Brain microvascular endothelial cell (primary cell): Measurements from ENCODE around the gene ZCCHC14.
"Not testable (repeated sequence)": the region's sequence is repeated elsewhere in the genome, so short reads cannot be mapped to it uniquely, and the experiment has no call there.

Experiments used
- DNase-seq: peaks from one replicate; pipeline ENCODE4 v3.0.0-alpha.2; 2020
- H3K27ac ChIP-seq: fragments of 250-450 bp; sonication (Bioruptor Pico); 2 replicates; pipeline ENCODE4 v1.5.1; 2020; ENCODE audit warnings: mild to moderate bottlenecking, moderate library complexity
- H3K27me3 ChIP-seq: fragments of 250-450 bp; sonication (Bioruptor Pico); replicated peaks from 2 replicates; pipeline ENCODE4 v1.5.1; 2020; ENCODE audit warnings: mild to moderate bottlenecking
- H3K36me3 ChIP-seq: fragments of 250-450 bp; sonication (Bioruptor Pico); replicated peaks from 2 replicates; pipeline ENCODE4 v1.5.1; 2020; ENCODE audit warnings: mild to moderate bottlenecking
- H3K4me3 ChIP-seq: 2 replicates; pipeline ENCODE4 v1.5.1; 2011; ENCODE audit warnings: low read depth, mild to moderate bottlenecking, control low read depth, low read length, moderate library complexity
- in situ Hi-C: cut with HindIII; loops from 2 replicates; pipeline ENCODE4 v1.10.0; 2017; ENCODE audit warnings: low sequenced_read_pairs, low pct_ligation_motif_present
- TF ChIP-seq, protein P1 (sequence below): IDR thresholded peaks from 2 replicates; pipeline ENCODE4 v1.5.1; 2011; ENCODE audit warnings: low read depth, mild to moderate bottlenecking, moderate library complexity, low read length, control low read depth, inconsistent platforms; ENCODE audit errors: missing control alignments

Gene ZCCHC14

DNA sequence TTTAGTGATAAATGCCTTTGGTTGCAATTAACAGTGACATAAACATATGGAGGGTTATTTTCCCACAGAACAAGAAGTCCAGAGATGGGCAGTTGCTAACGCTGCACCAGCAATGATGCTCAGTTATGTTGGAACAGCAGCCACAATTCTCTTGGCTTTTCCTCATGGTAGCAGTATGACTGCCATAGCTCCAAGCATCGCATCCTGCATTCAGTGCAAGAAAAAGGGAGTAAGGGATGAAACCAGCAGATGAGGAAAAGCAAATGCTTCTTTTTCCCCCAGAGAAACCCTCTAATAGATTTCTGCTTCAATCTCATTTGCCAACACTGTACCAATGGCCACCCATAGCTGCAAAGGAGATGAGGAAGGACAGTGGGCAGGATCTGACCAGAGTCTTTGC lies 13.0 kb upstream of the ZCCHC14 start:
- in situ Hi-C loops: no loop called here
- H3K36me3 ChIP-seq: no peaks in the 10 kb centered on the region
- H3K27me3 ChIP-seq: no peaks in the 10 kb centered on the region
- H3K4me3 ChIP-seq: no peak overlapping the region
- DNase-seq: no peak
- TF ChIP-seq, protein P1, sequence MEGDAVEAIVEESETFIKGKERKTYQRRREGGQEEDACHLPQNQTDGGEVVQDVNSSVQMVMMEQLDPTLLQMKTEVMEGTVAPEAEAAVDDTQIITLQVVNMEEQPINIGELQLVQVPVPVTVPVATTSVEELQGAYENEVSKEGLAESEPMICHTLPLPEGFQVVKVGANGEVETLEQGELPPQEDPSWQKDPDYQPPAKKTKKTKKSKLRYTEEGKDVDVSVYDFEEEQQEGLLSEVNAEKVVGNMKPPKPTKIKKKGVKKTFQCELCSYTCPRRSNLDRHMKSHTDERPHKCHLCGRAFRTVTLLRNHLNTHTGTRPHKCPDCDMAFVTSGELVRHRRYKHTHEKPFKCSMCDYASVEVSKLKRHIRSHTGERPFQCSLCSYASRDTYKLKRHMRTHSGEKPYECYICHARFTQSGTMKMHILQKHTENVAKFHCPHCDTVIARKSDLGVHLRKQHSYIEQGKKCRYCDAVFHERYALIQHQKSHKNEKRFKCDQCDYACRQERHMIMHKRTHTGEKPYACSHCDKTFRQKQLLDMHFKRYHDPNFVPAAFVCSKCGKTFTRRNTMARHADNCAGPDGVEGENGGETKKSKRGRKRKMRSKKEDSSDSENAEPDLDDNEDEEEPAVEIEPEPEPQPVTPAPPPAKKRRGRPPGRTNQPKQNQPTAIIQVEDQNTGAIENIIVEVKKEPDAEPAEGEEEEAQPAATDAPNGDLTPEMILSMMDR: no peak
- H3K27ac ChIP-seq: no peak overlapping the region

DNA sequence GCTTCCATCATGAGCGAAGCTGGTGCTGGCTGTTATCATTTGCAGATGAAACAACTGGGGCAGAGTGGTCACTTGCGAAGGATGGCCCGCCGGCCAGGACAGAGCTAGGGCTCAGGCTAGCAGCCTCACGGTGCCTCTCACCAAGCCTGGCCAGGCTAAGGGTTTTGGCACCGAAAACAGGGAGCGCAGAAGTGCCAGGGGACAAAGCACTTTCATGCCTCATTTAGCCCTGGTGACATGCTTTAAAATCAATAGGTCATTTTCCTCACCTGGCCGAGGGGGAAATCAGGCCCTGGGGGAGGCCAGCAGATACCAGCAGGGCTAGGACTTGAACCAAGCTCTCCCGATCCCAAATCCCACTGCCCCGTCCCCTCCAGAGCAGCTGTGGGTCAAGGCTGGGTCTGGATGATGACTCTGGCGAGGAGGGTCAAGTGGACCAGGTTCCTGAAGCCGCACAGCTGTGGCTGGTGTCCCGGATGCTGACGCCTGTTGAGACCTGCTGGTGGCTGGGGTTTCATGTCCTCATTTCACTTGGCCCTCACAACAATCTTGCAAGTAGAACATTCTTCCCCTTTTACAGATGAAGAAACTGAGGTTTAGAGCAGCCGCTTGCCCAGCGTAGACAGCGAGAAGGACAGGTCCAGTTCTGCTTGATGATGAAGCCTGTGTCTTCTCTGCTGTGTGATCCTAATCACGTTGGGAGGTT lies 10.6 kb upstream of the ZCCHC14 start:
- DNase-seq, H3K27me3 ChIP-seq, H3K27ac ChIP-seq, H3K36me3 ChIP-seq, in situ Hi-C loops, H3K4me3 ChIP-seq: not testable (repeated sequence)

DNA sequence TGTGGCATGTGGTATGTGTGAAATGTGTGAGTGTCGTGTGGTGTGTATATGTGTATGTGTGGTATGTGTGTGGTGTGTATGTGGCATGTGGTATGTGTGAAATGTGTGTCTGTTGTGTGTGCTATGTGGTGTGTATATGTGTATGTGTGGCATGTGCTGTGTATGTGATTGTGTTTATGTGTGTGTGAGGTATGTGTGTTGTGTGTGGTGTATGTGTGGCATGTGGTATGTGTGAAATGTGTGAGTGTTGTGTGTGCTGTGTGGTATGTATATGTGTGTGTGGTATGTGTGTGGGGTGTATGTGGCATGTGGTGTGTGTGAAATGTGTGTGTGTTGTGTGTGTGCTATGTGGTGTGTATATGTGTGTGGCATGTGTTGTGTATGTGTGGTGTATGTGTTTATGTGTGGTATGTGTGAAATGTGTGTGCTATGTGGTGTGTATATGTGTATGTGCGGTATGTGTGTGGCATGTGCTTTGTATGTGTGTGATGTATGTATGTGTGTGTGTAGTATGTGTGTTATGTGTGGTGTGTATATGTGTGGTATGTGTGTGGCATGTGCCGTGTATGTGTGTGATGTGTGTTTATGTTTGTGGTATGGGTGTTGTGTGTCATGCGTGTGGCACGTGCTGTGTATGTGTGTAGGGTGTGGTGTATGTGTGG lies 9.6 kb upstream of the ZCCHC14 start:
- TF ChIP-seq, protein P1: no peak
- Histone ChIP-seq H3K27ac (no peak overlapping the region), H3K27me3 (no peaks in the 10 kb centered on the region), H3K4me3 (no peak overlapping the region), H3K36me3 (no peaks in the 10 kb centered on the region)
- no peak for DNase-seq
- in situ Hi-C loops: no loop called here

DNA sequence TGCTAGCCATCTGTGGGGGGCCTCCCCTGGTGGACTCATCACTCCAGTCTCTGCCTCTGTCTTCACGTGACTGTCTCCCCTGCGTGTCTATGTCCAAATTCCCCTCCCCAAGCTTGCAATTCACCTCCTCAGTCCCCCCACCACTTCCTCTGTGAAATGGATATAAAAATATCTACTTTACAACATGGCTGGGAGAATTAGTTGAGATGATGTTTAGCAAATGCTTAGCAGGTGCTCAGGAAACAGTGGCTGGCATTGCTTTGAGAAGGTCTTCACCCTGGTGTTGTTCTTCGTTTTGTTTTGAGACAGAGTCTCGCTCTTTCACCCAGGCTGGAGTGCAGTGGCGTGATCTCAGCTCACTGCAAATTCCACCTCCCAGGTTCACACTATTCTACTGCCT lies 8.3 kb upstream of the ZCCHC14 start:
- no peaks in the 10 kb centered on the region for H3K27me3 ChIP-seq
- TF ChIP-seq, protein P1: no peak
- no peak overlapping the region for H3K4me3 ChIP-seq
- no peaks in the 10 kb centered on the region for H3K36me3 ChIP-seq
- no peak for DNase-seq
- in situ Hi-C loops: no loop called here
- no peak overlapping the region for H3K27ac ChIP-seq

DNA sequence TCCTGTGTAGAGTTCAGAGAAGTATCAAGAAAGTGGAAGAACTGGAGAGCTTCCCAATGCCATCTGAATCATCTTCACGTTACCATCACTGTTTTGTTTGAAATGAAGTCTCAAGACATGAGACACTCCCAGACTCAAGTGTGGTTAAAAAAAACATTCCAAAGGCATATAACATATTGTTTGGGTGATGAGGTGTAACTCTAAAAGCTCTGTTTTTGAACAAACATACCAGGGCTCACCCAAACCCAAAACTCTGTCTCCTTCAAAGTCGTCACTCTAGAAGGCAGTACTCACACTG lies 6.3 kb upstream of the ZCCHC14 start:
- peak; percentile 78 for DNase-seq
- no peak overlapping the region for H3K4me3 ChIP-seq
- TF ChIP-seq, protein P1: no peak
- in situ Hi-C loops: no loop called here
- H3K27me3 ChIP-seq: no peaks in the 10 kb centered on the region
- H3K27ac ChIP-seq: peak overlapping the region; percentile 56
- H3K36me3 ChIP-seq: no peaks in the 10 kb centered on the region

DNA sequence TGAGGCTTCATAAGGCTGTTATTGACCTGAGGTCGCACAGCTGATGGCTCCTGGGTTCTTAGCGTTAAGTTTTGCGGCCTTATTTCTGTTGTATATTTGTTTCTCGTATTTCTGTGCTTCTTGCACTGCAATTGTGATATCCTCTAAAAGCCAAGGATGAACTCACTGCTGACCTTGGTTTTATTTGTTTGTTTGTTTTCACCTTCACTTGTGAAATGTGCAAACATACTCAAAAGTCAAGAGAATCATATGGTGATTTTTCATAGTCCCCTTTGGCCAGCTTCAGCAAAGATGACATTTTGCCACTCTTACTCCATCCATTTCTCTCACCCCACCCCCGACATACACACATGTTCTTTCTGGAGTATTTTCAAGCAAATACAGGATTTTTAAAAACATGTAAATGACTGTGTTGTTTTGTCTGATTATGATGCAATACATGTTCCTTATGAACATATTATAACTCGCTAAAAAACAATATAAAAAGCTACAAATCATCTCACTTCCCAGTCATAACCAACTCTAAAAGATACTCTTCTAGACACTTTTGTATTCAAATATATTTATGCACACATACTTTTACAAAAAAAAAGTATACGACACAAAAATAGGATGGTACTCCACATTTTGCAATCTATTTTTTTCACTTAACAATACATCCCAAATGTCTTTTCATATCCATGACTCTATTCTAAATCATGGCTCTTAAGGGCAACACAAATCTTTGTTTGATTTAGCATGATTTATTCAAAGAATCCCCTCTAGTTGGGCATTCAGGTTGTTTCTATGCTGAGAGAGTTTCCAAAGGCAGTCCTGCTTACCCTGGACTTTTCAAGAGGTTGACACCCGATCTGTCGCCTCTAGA lies 5.7 kb upstream of the ZCCHC14 start:
- TF ChIP-seq, protein P1: no peak
- in situ Hi-C loops: no loop called here
- H3K27ac ChIP-seq: peak overlapping the region; percentile 48

DNA sequence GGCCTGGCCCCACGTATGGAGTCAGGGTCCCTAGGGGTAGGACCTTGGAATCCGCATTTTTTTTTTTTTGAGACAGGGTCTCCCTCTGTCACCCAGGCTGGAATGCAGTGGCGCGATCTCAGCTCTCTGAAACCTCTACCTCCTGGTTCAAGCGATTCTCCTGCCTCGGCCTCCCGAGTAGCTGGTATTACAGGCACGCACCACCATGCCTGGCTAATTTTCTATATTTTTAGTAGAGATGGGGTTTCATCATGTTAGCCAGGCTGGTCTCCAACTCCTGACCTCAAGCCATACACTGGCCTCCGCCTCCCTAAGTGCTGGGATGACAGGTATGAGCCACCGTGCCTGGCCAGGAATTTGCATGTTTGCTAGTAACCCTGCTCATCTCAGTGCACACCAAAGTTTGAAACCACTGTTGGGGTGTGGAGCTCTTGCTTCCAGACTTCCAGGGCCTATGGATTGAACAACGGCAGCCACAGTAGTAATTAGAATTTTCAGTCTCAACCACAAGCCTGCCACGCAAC lies 5.0 kb upstream of the ZCCHC14 start:
- in situ Hi-C loops, DNase-seq, H3K36me3 ChIP-seq, H3K27me3 ChIP-seq, H3K27ac ChIP-seq, H3K4me3 ChIP-seq: not testable (repeated sequence)

More for the DNA sequence above, 5.7 kb upstream of the ZCCHC14 start:
- Histone ChIP-seq H3K36me3 (no peaks in the 10 kb centered on the region), H3K27me3 (no peaks in the 10 kb centered on the region), H3K4me3 (no peak overlapping the region)
- no peak for DNase-seq

DNA sequence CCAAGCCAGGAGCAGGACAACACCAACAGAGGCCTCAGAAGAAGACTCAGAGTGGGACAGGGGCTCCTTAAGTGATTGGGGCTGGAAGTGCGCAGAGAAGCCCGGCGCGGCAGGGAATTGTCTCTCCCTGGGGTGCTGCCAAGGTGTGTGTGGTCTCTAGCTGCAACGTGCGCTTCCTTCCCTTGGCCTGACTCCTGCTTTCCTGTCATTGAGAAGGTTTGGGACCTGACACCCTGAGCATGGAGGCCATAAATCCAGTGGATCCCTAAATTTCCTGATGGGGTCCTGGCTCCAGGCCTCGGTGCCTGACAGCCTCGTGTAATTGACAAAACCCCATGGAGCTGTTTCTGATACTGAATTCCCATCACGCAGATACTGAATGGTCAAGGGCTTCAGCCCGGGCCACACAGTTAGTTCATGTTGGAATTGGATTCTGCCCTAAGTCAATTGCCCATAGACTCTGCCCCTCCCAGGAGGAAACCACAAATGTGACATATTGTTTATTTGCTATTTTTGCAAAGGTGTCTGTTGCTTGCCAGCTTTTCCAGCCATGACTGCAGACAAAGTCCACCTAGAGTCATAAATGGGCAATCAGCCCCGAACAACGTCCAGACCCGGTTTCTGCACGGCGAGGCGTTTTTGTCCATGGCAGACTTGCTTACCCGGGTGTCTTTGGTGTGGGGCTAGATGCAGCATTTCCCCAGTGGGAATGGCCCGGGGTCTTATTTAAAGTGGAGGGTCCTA lies 4.4 kb upstream of the ZCCHC14 start:
- H3K4me3 ChIP-seq, DNase-seq, H3K27ac ChIP-seq, H3K36me3 ChIP-seq, H3K27me3 ChIP-seq, in situ Hi-C loops: not testable (repeated sequence)
